ENCODE results near the gene SLC26A1.

DNA sequence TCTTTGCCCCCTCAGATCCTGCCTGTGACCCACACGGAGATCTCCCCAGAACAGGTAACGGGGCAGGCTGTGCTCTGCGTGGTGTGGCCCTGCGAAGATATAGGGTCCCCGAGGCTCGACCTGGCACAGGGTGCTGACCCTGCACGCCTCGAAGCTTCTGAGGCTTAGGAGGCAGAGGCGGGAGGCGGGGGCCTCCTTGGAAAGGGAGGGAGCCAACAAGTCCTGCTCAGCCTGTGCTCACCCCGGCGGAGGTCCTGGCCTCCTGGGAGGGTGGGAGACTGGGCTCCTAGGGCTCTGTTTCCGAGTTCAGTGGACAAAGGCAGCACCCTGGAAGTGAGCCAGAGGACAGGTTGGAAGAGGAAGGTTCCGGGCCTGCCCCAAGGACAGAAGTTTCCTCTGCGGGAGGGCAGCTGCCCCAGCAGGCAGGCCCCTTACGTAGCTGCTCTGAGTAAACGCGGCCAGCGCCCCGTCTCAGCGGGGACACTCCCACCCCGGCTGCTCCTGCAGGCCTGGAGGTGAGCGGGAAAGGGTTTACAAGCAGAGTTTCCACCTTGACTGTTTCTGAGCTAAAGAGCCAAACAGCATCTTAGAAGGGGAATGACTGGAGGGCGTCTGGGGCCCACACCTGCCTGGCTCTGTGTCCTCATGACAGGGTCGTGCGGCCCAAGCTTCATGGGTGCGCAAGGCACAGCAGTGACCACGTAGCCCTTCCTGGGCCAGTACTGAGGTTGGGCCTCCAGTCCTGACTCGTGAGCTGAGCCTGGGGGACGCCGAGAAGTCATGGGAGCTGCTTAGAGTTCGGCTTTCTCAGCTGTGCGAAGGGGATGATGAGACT, 44.9 kb downstream of the SLC26A1 start:
- no peak for TF ChIP-seq CTCF (IDR thresholded peaks at IDR 0.05)
- TF ChIP-seq EP300 (IDR thresholded peaks at IDR 0.05) = no peak
- TF ChIP-seq POLR2A (IDR thresholded peaks at IDR 0.05) = no peak
- TF ChIP-seq POLR2AphosphoS5 (IDR thresholded peaks at IDR 0.05) = no peak
